Forelimb muscle (tissue), 1 donor: Measurements from ENCODE around the gene TMEM94. TPM values are rescaled to one million over a fixed set of nuclear protein-coding genes. Genes with fewer than 3 reads are reported as not detected.
"Not testable (repeated sequence)": the region's sequence is repeated elsewhere in the genome, so short reads cannot be mapped to it uniquely, and the experiment has no call there.

Experiments
- DNase-seq: peaks from one replicate; pipeline ENCODE4 v3.0.0-alpha.2; 2013; ENCODE audit warnings: low read depth
- polyA plus RNA-seq: library from polyadenylated mRNA; unstranded; fragments of 120-200 nt; gene quantifications from one replicate; pipeline ENCODE4 v1.2.1, GENCODE V29; 2013; ENCODE audit not compliant: insufficient read length

Gene TMEM94
- polyA plus RNA-seq, 1 donor, result 54.0 TPM

- no peak for DNase-seq
These were observed 54.8 kb downstream of the TMEM94 start for GRCh38 chr17:75511270-75511609.

GRCh38 chr17:75511610-75512575 lies 55.5 kb downstream of the TMEM94 start:
- no peak for DNase-seq

- no peak for DNase-seq
These were observed 56.6 kb downstream of the TMEM94 start for GRCh38 chr17:75512926-75513640.

- DNase-seq, result no peak
These were observed 57.2 kb downstream of the TMEM94 start for GRCh38 chr17:75513641-75514000.

GRCh38 chr17:75514299-75514918 lies 58.0 kb downstream of the TMEM94 start:
- DNase-seq, result no peak

GRCh38 chr17:75514919-75515495 lies 58.6 kb downstream of the TMEM94 start:
- DNase-seq, result no peak

GRCh38 chr17:75515496-75516254 lies 59.2 kb downstream of the TMEM94 start, which contains the start of gene CASKIN2:
TSS of gene CASKIN2 (minus strand) at chr17:75515537. CDS start at chr17:75513804, 1,733 bp downstream.
- DNase-seq, result peak; percentile 65

GRCh38 chr17:75516255-75516618 lies 59.8 kb downstream of the TMEM94 start, which contains the start of gene TSEN54:
TSS of gene TSEN54 (plus strand) at chr17:75516528. CDS start at chr17:75516561, 33 bp downstream.
- peak; percentile 49 for DNase-seq

GRCh38 chr17:75516619-75517296 lies 60.3 kb downstream of the TMEM94 start:
- DNase-seq, result no peak

GRCh38 chr17:75517297-75517865 lies 60.9 kb downstream of the TMEM94 start:
- no peak for DNase-seq

GRCh38 chr17:75518201-75518600 lies 61.8 kb downstream of the TMEM94 start:
- no peak for DNase-seq

GRCh38 chr17:75518983-75519537 lies 62.6 kb downstream of the TMEM94 start:
- DNase-seq, result no peak

GRCh38 chr17:75520413-75520812 lies 64.0 kb downstream of the TMEM94 start:
- DNase-seq, result not testable (repeated sequence)

GRCh38 chr17:75521290-75521689 lies 64.9 kb downstream of the TMEM94 start:
- no peak for DNase-seq

- DNase-seq, result no peak
These were observed 65.7 kb downstream of the TMEM94 start for GRCh38 chr17:75521951-75522727.

GRCh38 chr17:75523647-75524046 lies 67.2 kb downstream of the TMEM94 start:
- DNase-seq, result no peak

- no peak for DNase-seq
These were observed 68.0 kb downstream of the TMEM94 start for GRCh38 chr17:75524269-75524969.
